GM12878 (cell line): ENCODE results near the gene SEMA4A. TPM values are rescaled to one million over a fixed set of nuclear protein-coding genes. Genes with fewer than 3 reads are reported as not detected.

Experiments used
- ATAC-seq: fragments of 200-7000 bp; cut with Tn5 transposase; 3 replicates; pipeline ENCODE4 v1.9.1; 2020; ENCODE audit warnings: mild to moderate bottlenecking, moderate library complexity
- BruUV-seq: library from RNA; stranded (reverse); fragments of 400-500 nt; replicated peaks from 2 replicates; lab custom pipeline; 2021; lab: Mats Ljungman, UMichigan
- CTCF ChIA-PET: fragments of 300-600 bp; sonication (Branson Sonifier 250); formaldehyde crosslinking; extraction: SDS; loops from one replicate; lab custom pipeline; 2021; ENCODE audit warnings: inconsistent platforms; lab: Yijun Ruan, JAX
- POLR2A ChIA-PET: fragments of 350-600 bp; formaldehyde crosslinking; extraction: SDS; loops from one replicate; lab custom pipeline; 2021; ENCODE audit warnings: inconsistent platforms; lab: Charles Lee
- RAD21 ChIA-PET: fragments of 300-600 bp; sonication (Branson Sonifier 250); formaldehyde crosslinking; loops from one replicate; lab custom pipeline; 2023; ENCODE audit warnings: antibody characterized with exemption; ENCODE audit not compliant: unreplicated experiment; lab: Charles Lee
- SMC1A ChIA-PET: fragments of 300-600 bp; sonication (Branson Sonifier 250); formaldehyde crosslinking; loops from one replicate; lab custom pipeline; 2023; ENCODE audit not compliant: unreplicated experiment, uncharacterized antibody; lab: Charles Lee
- DNase-seq: peaks from one replicate; pipeline ENCODE4 v3.0.0-alpha.2; 2011; ENCODE audit warnings: low read depth, low spot score
- FAIRE-seq: peaks from 3 replicates; lab custom pipeline; 2011; peaks lifted over from hg19 to GRCh38; lab: Jason Lieb, UNC
- H2AFZ ChIP-seq: 2 replicates; pipeline ENCODE4 v1.6.0; 2011; ENCODE audit warnings: low read depth, low read length, control low read depth; ENCODE audit not compliant: control insufficient read depth
- H3K27ac ChIP-seq: 2 replicates; pipeline ENCODE4 v1.5.1; 2011; ENCODE audit warnings: control low read depth; ENCODE audit not compliant: control insufficient read depth, insufficient read depth
- H3K27me3 ChIP-seq, 2 experiments: replicated peaks in 1 of 2; 2 replicates each; pipeline versions ENCODE4 v1.6.0 to v1.6.1; 2011; ENCODE audit warnings: low read length in 1 of 2; ENCODE audit not compliant: control insufficient read depth in 2 of 2, insufficient read depth in 2 of 2
- H3K36me3 ChIP-seq, 2 experiments: 2 replicates each; pipeline ENCODE4 v1.5.1; 2011; ENCODE audit warnings: low read length in 1 of 2; ENCODE audit not compliant: control insufficient read depth in 2 of 2, insufficient read depth in 2 of 2
- H3K4me1 ChIP-seq: 2 replicates; pipeline ENCODE4 v1.6.1; 2011; ENCODE audit warnings: mild to moderate bottlenecking, low read length, moderate library complexity, mixed read lengths; ENCODE audit not compliant: control insufficient read depth, insufficient read depth
- H3K4me2 ChIP-seq: 2 replicates; pipeline ENCODE4 v1.6.0; 2011; ENCODE audit warnings: control low read depth; ENCODE audit not compliant: control insufficient read depth, insufficient read depth
- H3K4me3 ChIP-seq: fragments of 200-600 bp; sonication (generic); 2 replicates; pipeline ENCODE4 v1.5.1; 2016
- H3K79me2 ChIP-seq: 2 replicates; pipeline ENCODE4 v1.6.0; 2011; ENCODE audit warnings: low read length; ENCODE audit not compliant: control insufficient read depth, insufficient read depth
- H3K9ac ChIP-seq: 2 replicates; pipeline ENCODE4 v1.8.0; 2011; ENCODE audit warnings: low read length, control low read depth, mixed read lengths; ENCODE audit not compliant: control insufficient read depth, insufficient read depth
- H3K9me3 ChIP-seq: replicated peaks from 3 replicates; pipeline ENCODE4 v1.5.1; 2011; ENCODE audit warnings: mild to moderate bottlenecking, low read length; ENCODE audit not compliant: control insufficient read depth, insufficient read depth
- H4K20me1 ChIP-seq: 2 replicates; pipeline ENCODE4 v1.6.0; 2011; ENCODE audit not compliant: control insufficient read depth, insufficient read depth
- ATF7 ChIP-seq: fragments of 450-650 bp; IDR thresholded peaks from 2 replicates; pipeline ENCODE4 v1.6.1; 2016; ENCODE audit warnings: low read depth, mild to moderate bottlenecking
- BACH1 ChIP-seq: fragments of 450-650 bp; IDR thresholded peaks from 2 replicates; pipeline ENCODE4 v1.6.1; 2017; ENCODE audit warnings: mild to moderate bottlenecking, borderline replicate concordance
- IKZF2 ChIP-seq, 2 experiments: fragments of 450-650 bp; IDR thresholded peaks; 2 replicates each; pipeline ENCODE4 v1.6.1; 2017; ENCODE audit warnings: mild to moderate bottlenecking in 2 of 2, moderate library complexity in 2 of 2
- IRF4 ChIP-seq: IDR thresholded peaks from 2 replicates; pipeline ENCODE4 v1.6.1; 2011; ENCODE audit warnings: low read depth, low read length
- NBN ChIP-seq: fragments of 450-650 bp; IDR thresholded peaks from 2 replicates; pipeline ENCODE4 v1.6.1; 2016
- RAD51 ChIP-seq: fragments of 450-650 bp; IDR thresholded peaks from 2 replicates; pipeline ENCODE4 v1.6.1; 2016; ENCODE audit warnings: moderate library complexity, mild to moderate bottlenecking, inconsistent platforms
- RELA ChIP-seq: fragments of 450-650 bp; IDR thresholded peaks from 2 replicates; pipeline ENCODE4 v1.8.0; 2014; ENCODE audit warnings: borderline replicate concordance; ENCODE audit not compliant: partially characterized antibody
- SIX5 ChIP-seq: IDR thresholded peaks from 2 replicates; pipeline ENCODE4 v1.6.1; 2011; ENCODE audit warnings: mild to moderate bottlenecking, low read depth, low read length, moderate library complexity; ENCODE audit not compliant: severe bottlenecking
- SMAD1 ChIP-seq: fragments of 450-650 bp; IDR thresholded peaks from 2 replicates; pipeline ENCODE4 v1.6.1; 2018; ENCODE audit warnings: mild to moderate bottlenecking, low read depth; ENCODE audit not compliant: partially characterized antibody
- STAT3 ChIP-seq: IDR thresholded peaks from 2 replicates; pipeline ENCODE4 v1.6.1; 2011; ENCODE audit warnings: low read depth, low read length, improper control_type of control experiment
- TBL1XR1 ChIP-seq: IDR thresholded peaks from 2 replicates; pipeline ENCODE4 v1.6.1; 2012; ENCODE audit warnings: low read depth, low read length, improper control_type of control experiment
- ZNF384 ChIP-seq: IDR thresholded peaks from 2 replicates; pipeline ENCODE4 v1.6.1; 2012; ENCODE audit warnings: low read depth, mild to moderate bottlenecking, low read length, improper control_type of control experiment, borderline replicate concordance
- WGBS: methylation state at CpG from one replicate; pipeline ENCODE4 v1.1.6; 2016; ENCODE audit warnings: low lambda C conversion rate; ENCODE audit not compliant: insufficient replicate concordance, insufficient coverage; ENCODE audit errors: missing lambda C conversion rate; 5-methylcytosine and 5-hydroxymethylcytosine counted together
- in situ Hi-C: fragments of 300-500 bp; cut with MboI; formaldehyde crosslinking; loops from 9 replicates; pipeline ENCODE4 v1.14.3; 2018; ENCODE audit warnings: mixed read lengths
- intact Hi-C: fragments of 100-400 bp; cut with micrococcal nuclease; formaldehyde crosslinking; loops from one replicate; pipeline ENCODE4 v1.14.2; 2022; ENCODE audit not compliant: unreplicated experiment
- polyA plus RNA-seq, 11 experiments: library from polyadenylated mRNA; depleted of rRNA in 4 of 11; unstranded in 6 of 11; stranded (reverse) in 5 of 11; fragments of >200 nt; fragmentation: Nextera tagmentation in 4 of 11; fragmentation: Illumina TruSeq in 1 of 11; extraction: Ambion mirVana in 4 of 11; extraction: Trizol in 1 of 11; gene quantifications; 1 replicate in 1 of 11; 2 replicates in 10 of 11; pipeline versions ENCODE4 v1.2.1 to v1.2.3, GENCODE V29; 2011 to 2016; ENCODE audit warnings: inconsistent platforms in 2 of 11, missing spikeins in 2 of 11, low read depth in 1 of 11
- total RNA-seq, 4 experiments: library from RNA; depleted of rRNA in 3 of 4; stranded (reverse); fragments of >200 nt in 3 of 4; fragmentation: Illumina TruSeq in 1 of 4; extraction: Trizol in 1 of 4; gene quantifications; 2 replicates each; pipeline versions ENCODE4 v1.2.1 to v1.2.3, GENCODE V29; 2013 to 2021
- TF ChIP-seq, protein P1 (sequence below): fragments of 450-650 bp; IDR thresholded peaks from 2 replicates; pipeline ENCODE4 v1.6.1; 2014; ENCODE audit warnings: mild to moderate bottlenecking
- TF ChIP-seq, protein P2 (sequence below): IDR thresholded peaks from 2 replicates; pipeline ENCODE4 v1.6.1; 2012; ENCODE audit warnings: low read depth, low read length, improper control_type of control experiment
- TF ChIP-seq, protein P3 (sequence below): fragments of 450-650 bp; IDR thresholded peaks from 2 replicates; pipeline ENCODE4 v1.6.1; 2017; ENCODE audit warnings: mild to moderate bottlenecking, moderate library complexity

SEMA4A gene
- total and polyA plus RNA-seq, 10 of the 15 experiments (the other 5 are each of a cell fraction or from before 2014, with no cell fraction given), result 2.6 to 64.2 (median 32.8) TPM

DNA sequence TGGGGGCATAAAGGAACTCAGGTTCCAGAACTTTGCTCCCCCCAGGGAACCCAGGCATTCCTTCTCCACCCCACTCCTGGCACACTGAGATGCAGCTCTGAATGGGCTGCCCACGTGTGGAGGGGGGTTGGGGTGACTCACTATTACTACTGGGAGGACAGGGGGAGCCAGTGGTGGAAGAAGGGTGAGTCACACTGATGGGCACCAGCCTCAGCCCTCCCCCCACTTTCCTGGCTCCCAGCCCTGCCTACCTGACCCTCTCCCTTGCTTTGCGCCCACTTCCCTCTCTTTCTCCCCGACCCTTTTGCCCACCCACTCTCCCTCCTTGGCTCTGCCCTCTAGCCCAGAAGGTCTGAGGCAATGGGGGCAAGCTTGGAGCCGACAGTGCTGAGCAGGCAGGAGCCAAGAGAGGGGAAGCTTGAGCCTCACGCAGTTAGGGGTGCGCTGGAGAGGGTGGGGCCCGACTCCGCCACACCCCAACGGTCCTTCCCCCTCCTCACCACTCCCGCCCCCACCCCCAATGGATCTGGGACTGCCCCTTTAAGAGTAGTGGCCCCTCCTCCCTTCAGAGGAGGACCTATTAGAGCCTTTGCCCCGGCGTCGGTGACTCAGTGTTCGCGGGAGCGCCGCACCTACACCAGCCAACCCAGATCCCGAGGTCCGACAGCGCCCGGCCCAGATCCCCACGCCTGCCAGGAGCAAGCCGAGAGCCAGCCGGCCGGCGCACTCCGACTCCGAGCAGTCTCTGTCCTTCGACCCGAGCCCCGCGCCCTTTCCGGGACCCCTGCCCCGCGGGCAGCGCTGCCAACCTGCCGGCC, 39.1 kb upstream of the SEMA4A start, which contains the start of gene LMNA:
Gene LMNA (plus strand): TSS at position 611 of the 818 bp plus-strand sequence. CDS start 208 bp downstream, outside the sequence.
- BruUV-seq, result no TSS peak
- peak; percentile 48 for DNase-seq
- Histone ChIP-seq H3K27me3 (no peaks in the 10 kb centered on the region), H3K27ac (peak within 1 kb of the TSS; percentile 53; the same call in 1 of the 2 replicates), H3K9ac (peak within 1 kb of the TSS; percentile 86), H3K4me1 (peaks cover 12% of the 10 kb centered on the region), H4K20me1 (no peaks in the 10 kb centered on the region), H3K4me2 (peak within 1 kb of the TSS; percentile 79), H3K4me3 (peak within 1 kb of the TSS; percentile 94), H3K9me3 (no peaks in the 10 kb centered on the region), H3K79me2 (peaks cover 39% of the 10 kb centered on the region), H3K36me3 (no peaks in the 10 kb centered on the region), H2AFZ (peak within 1 kb of the TSS; percentile 78)
- POLR2A ChIA-PET, result interaction anchor here (0.5 to 12.7 kb wide), 8 partner anchors 9 to 177 kb away, joined by 4 to 128 read pairs (median 12); no protein-coding TSS in a partner anchor
- intact Hi-C loops, result no loop called here
- CTCF ChIA-PET, result interaction anchor here (0.6 to 25.7 kb wide), 8 partner anchors 9 to 125 kb away, joined by 3 to 1294 read pairs (median 4); no protein-coding TSS in a partner anchor
- peak; percentile 88 for ATAC-seq
- in situ Hi-C loops, result no loop called here
- WGBS, result 1% methylated on average over 28 of the region's 37 CpGs
- peak; percentile 56 for FAIRE-seq
- RAD21 ChIA-PET, result interaction anchor here (0.9 to 22.2 kb wide), 5 partner anchors 14 to 136 kb away, joined by 3 to 695 read pairs (median 5); partner anchors contain the start of gene ARHGEF2
- SMC1A ChIA-PET, result interaction anchor here (9.2 to 23.6 kb wide), 2 partner anchors 15 to 16 kb away, joined by 92 to 874 read pairs; no protein-coding TSS in a partner anchor
- TF ChIP-seq, protein P1, sequence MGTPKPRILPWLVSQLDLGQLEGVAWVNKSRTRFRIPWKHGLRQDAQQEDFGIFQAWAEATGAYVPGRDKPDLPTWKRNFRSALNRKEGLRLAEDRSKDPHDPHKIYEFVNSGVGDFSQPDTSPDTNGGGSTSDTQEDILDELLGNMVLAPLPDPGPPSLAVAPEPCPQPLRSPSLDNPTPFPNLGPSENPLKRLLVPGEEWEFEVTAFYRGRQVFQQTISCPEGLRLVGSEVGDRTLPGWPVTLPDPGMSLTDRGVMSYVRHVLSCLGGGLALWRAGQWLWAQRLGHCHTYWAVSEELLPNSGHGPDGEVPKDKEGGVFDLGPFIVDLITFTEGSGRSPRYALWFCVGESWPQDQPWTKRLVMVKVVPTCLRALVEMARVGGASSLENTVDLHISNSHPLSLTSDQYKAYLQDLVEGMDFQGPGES, result no peak
- TF ChIP-seq STAT3 (no peak), SIX5 (no peak), BACH1 (no peak), NBN (peak; percentile 68; the same call in 1 of the 2 replicates), ATF7 (peak; percentile 65), SMAD1 (no peak), IRF4 (0 out of 2 replicates have a peak, but pooled peaks have one; percentile 54), ZNF384 (no peak), IKZF2 (IDR thresholded peaks at IDR 0.05) (peak; percentile 44 to 55; a peak in 2 of 4 replicates), TBL1XR1 (no peak), RELA (peak; percentile 37), RAD51 (0 out of 2 replicates have a peak, but pooled peaks have one; percentile 26)
- TF ChIP-seq, protein P2, sequence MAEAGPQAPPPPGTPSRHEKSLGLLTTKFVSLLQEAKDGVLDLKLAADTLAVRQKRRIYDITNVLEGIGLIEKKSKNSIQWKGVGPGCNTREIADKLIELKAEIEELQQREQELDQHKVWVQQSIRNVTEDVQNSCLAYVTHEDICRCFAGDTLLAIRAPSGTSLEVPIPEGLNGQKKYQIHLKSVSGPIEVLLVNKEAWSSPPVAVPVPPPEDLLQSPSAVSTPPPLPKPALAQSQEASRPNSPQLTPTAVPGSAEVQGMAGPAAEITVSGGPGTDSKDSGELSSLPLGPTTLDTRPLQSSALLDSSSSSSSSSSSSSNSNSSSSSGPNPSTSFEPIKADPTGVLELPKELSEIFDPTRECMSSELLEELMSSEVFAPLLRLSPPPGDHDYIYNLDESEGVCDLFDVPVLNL, result peak; percentile 14; the same call in 1 of the 2 replicates
- TF ChIP-seq, protein P3, sequence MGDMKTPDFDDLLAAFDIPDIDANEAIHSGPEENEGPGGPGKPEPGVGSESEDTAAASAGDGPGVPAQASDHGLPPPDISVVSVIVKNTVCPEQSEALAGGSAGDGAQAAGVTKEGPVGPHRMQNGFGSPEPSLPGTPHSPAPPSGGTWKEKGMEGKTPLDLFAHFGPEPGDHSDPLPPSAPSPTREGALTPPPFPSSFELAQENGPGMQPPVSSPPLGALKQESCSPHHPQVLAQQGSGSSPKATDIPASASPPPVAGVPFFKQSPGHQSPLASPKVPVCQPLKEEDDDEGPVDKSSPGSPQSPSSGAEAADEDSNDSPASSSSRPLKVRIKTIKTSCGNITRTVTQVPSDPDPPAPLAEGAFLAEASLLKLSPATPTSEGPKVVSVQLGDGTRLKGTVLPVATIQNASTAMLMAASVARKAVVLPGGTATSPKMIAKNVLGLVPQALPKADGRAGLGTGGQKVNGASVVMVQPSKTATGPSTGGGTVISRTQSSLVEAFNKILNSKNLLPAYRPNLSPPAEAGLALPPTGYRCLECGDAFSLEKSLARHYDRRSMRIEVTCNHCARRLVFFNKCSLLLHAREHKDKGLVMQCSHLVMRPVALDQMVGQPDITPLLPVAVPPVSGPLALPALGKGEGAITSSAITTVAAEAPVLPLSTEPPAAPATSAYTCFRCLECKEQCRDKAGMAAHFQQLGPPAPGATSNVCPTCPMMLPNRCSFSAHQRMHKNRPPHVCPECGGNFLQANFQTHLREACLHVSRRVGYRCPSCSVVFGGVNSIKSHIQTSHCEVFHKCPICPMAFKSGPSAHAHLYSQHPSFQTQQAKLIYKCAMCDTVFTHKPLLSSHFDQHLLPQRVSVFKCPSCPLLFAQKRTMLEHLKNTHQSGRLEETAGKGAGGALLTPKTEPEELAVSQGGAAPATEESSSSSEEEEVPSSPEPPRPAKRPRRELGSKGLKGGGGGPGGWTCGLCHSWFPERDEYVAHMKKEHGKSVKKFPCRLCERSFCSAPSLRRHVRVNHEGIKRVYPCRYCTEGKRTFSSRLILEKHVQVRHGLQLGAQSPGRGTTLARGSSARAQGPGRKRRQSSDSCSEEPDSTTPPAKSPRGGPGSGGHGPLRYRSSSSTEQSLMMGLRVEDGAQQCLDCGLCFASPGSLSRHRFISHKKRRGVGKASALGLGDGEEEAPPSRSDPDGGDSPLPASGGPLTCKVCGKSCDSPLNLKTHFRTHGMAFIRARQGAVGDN, result peak; percentile 56; the same call in 1 of the 2 replicates
